GM19035 (cell line): ENCODE measurements around the gene DNAJC6.
A peak's percentile ranks its signal among the peaks of the same experiment; 100 is the strongest.

ENCODE experiments used
- ATAC-seq: cut with Tn5 transposase; IDR thresholded peaks from one replicate; pipeline ENCODE4 v1.9.1; 2021; ENCODE audit not compliant: unreplicated experiment

Gene DNAJC6

DNA sequence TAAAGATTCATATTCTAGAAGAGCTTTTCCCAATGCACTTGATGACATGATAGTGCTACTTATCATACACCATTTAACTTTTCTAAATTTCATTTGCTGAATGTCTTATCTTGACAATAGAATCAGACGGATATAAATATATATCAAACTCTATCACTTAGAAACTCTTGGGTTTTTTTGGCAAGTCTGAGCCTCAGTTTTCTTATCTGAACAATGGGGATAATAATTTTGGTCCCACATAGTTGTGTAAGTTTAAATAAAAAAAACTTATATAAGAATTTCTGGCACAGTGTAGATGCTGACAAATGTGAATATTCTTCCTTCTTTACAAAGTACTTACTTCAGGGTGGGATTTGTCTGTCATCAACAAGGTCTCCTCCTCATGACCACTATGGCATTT lies 89.7 kb downstream of the DNAJC6 start:
- ATAC-seq: no peak

DNA sequence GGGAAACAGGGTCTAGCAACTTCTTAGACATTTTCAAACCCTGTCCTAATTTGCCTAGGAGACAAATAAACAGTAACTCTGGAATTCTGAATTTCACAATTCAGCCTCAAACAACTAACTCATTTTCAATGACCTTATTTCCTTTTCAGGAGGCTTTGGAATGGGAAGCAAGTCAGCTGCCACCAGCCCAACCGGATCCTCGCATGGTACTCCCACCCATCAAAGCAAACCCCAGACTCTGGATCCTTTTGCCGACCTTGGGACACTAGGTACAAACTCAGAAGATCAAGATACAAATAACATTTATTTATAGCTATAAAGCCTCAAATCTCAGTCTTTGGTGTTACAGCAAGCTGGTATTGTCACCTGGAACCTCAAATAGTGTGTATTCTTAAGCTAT lies 92.3 kb downstream of the DNAJC6 start:
- no peak for ATAC-seq

DNA sequence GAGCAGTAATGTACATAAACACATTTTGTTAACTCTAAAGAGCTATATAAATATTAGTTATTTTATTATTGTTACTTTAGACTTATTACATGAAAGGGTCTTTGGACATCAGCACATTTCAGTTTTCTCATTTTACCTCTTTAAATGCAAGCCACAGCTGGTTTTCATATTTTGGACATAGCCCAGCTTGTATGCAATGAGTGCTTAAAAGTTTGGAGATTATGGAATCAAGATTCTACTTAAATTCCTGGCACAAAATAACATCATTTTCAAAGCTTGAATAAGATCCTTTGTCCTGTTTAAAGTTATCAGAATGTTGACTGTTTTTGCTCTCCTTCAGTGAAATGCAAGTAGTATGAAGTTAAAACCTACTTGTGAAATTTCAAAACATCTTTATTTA lies 95.6 kb downstream of the DNAJC6 start:
- ATAC-seq: no peak

DNA sequence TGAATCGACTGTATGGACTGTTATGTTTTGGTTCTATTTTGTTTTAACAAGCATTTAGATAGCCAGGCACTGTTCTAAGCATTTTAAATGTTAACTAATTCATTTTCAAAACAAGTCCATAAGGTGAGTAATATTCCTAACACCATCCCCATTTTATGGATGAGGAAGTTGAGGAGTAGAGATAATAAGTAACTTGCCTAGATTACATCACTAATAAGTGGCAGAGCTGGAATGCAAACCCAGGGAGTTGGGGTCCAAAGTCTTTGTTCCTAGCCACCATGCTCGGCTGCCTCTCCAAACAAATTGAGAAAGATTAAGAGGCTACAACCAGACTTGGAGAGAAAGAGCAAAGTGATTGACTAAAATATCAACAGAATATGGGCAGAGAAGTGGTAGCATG lies 98.5 kb downstream of the DNAJC6 start:
- ATAC-seq: no peak

DNA sequence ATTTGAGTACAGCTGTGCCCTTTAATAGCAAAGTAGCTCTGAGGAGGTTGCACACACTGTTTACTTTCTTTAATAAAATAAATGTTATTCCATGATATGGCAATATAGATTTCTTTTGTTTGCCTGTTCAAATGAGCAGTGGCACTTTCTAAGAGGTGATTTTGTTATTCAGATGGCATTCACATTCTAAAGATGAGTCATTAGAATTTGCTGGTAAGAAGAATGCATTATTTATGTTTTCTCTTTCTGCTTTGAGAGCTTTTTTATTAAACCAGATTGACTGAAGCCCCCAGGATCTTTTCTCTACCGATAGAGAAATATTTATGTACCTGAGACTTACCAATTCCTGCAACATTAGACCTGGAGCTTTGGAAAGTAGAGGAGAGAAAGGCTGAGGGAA lies 100.0 kb downstream of the DNAJC6 start:
- ATAC-seq: no peak

DNA sequence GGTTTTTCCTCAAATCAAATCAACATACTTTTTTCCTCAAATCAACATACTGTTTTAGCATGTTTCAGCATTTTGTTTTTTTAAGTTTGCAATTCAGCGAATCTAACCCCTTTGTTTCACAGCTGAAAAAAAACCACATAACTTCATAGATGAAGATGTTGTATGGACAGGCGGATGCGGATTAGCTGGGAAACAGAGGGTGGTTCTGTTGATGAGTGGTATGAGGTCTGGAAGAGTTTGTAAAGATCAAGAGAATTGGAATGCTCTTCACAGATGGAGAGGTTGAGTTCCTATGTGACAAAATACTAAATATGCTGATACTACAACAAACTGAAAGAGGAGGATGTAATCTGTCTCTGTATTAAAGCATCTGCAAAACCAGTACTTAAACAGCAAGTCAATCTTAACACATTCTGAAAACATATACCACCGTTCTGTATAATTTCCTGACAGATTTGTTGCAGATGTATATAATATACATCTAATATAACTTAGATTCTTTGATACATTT lies 100.5 kb downstream of the DNAJC6 start:
- no peak for ATAC-seq

DNA sequence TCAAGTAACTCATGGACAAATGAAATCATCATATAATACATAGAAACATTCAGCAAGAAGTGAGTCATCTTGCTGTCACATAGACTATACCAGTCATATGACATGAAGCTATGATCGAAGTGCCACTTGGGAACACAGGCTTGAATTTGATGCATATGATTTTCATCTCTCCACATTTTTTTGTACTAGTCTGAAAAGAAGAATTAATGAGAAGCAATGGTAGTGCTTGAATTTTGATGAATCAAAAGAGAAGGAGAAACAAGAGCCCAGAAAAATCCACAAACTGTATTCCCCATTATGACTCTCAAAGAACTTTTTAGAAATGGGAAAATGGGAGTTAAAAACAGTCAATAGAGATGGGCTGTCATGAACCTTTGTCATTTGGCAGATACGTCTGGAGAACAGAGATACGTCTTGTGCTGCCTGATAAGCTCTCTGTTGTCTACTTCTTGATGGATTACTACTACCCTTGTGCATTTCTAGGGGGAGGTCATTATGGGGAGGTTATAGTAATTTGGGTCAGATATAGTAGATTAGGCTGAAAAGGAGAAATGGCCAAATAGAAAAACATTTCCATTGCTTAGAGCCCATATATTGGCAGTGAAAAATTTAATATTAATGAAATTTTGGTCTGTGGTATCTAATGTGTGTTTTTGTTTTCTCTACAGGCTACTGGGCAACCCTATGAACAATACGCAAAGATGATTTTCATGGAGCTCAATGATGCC lies 103.1 kb downstream of the DNAJC6 start:
- ATAC-seq: no peak

DNA sequence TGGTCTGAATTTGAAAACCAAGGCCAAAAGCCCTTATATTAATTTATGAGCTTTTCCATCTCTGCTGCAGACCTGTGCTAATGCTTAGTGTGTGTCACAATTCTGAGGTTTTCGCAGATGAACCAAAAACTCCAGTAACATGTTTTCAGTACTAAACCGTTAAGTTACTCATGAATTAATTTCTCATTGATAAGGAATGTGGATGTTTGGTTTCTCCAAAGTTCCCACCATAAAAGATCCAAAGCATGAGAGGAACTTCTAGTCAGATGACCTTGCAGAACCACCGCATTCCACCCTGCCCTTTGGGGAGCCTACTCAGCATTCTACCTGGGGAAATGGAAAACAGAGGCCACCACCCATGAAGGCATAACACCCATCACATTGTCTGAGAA lies 103.6 kb downstream of the DNAJC6 start:
- no peak for ATAC-seq

DNA sequence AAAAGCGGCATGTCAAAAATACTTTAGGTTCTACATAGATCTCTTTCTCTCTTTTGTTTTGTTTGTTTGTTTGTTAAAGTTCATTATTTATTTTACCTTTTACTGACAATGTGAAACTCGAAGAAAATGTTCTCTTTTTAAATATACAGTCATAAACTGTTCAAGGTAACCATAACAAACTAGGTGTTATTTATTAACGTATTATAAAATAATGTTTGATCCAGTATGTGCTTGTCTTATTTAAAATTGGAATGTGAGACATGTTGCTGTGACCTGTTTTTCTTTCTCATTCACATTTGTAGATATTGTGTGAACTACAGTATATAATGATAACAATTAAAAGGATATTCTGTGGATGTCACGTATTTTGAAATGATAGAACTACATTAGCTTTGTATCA lies 105.2 kb downstream of the DNAJC6 start:
- ATAC-seq: no peak

DNA sequence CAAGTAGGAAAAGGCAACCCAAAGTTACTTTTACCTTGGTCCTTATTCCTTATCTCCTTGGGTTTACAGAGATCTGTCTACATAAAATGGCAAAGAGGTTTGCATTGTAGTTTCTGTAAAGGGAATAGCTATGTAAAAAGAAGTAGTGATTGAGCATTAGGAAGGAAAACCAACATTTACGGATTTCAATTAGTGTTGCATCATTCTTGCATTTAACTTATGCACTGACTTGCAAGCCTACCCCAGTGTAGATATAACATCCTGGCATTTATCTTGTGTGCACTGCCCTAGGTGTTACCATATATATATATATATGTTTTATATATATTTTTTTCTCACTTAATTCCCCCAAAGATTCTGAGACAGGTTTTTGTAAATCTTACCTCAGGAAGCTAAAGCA lies 107.4 kb downstream of the DNAJC6 start:
- ATAC-seq: no peak

DNA sequence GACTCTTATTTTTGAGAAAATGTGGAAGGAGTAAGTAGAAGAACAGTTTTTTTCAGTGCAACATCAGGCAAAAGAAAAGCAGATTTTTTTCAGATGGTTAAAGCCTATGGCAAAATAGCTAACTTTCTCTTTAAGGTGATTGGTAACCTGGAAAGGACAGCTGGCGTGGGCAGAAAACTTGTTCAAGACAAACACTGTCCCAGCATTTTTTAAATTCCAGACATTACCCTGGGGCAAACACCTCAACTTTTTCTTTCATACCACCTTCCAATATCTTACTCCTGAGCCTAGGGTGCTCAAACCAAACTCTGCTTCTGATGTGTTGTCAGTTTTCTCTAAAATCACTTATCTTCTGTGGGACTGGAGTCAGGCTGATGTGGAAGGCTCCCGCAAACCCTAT lies 108.4 kb downstream of the DNAJC6 start:
- ATAC-seq: no peak

DNA sequence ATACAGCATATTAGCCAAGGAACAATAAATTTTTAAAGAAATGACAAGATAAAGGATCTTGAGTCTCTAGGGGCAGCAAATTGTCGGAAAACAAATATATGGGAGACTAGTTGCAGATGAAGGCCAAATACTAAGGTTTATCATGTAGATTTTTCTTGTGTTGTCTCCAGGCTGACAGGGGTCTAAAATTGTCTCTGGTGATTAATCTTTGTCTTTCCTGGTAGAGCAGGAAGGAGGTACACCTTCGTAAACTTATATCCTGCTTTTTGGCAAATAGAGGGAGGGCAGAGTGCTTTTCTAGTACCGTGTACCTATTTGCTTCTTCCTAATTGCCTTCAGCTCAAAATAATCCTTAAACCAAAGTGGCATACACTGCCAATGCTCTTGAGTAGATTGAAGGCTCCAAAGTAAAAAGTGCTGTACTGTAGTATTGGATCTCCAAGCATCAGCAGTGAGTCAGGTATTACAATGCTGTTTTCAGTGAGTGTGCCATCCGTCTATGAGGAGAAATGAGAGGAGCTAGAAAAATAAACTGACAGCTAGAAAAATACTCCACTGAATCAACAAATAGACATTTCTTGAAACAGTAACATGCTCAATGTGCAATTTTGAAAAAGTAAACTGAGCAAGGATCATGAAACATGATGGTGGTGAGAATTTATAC lies 109.3 kb downstream of the DNAJC6 start:
- no peak for ATAC-seq

DNA sequence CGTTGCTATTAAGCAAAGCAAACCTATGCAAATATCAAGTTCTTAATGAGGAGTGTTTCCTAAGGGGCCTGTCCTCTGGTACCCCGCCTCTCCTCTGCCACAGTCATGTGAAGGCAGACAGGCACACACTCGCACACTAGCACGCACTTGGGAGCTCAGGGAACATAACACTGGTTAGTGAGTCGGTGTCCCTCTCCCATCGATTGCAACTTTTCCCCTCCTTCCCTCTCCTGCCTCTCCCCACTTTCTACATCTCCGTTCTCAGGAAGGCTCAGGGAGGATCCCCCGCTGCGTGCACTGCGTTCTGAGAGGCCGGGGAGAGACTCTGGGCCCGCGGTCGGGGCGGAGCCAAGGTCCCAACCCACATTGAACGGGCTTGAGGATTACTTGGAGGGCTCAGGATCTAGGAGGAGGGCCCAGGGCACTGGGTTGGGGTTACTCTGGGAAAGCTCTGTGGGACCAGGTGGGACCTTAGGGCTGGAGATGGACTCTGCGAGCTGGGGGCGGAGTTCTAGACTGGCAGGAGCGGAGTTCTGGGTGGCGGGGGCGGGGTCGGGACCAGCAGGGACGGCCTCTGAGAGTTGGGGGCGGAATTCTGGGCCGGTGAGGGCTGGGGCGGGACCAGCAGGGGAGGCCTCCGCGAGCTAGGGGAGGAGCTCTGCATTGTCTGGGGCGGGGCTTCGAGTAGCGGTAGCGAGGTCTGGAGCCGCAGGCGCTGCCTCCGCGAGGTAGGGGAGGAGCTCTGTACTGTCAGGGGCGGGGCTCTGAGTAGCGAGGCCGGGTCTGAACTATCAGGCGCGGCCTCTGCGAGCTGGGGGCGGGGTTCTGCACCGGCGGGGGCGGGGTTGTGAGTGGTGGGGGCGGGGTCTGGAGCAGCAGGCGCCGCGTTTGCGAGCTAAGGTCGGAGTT lies 110.6 kb downstream of the DNAJC6 start:
- ATAC-seq: peak; percentile 89

DNA sequence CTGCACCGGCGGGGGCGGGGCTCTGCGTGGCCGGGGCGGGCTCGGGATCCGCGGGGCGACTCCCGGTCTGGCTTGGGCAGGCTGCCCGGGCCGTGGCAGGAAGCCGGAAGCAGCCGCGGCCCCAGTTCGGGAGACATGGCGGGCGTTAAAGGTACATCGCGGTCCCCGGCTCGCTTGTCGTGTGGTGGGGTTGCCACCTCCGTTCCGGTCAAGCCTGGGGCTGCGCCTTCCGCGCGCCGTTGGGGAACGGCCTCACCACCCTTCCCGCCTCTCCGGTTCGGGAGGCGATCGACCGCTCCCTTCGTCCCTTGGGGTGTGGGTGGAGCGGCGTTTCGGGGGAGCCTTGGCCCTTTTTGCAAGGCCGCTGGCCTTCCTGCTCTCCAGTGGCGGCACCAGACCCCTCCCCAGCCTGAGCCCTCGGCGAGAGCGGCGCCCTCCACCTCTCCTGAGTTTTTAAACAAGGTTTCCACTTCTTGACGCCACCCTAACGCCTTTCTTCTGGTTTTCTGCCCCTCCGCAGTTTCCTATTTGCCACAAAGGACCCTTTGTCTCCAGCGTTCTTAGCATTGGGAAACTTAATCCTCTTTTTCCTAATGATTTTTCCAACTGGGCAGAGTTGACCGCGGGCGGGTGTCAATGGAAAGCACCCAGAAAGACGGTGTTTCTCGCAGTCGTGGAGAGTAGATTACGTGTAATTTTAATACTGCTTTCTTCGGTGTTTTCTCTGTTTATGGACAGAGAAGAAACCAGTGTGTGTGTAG lies 111.4 kb downstream of the DNAJC6 start, which contains the start of the genes LEPR and LEPROT:
Gene LEPR (plus strand): TSS at position 79 of the 761 bp plus-strand sequence. CDS start 144,898 bp downstream, outside the sequence.
Gene LEPROT (plus strand): TSS at position 79 of the 761 bp plus-strand sequence. CDS start 57 bp downstream, at position 136.
- ATAC-seq: peak; percentile 60

DNA sequence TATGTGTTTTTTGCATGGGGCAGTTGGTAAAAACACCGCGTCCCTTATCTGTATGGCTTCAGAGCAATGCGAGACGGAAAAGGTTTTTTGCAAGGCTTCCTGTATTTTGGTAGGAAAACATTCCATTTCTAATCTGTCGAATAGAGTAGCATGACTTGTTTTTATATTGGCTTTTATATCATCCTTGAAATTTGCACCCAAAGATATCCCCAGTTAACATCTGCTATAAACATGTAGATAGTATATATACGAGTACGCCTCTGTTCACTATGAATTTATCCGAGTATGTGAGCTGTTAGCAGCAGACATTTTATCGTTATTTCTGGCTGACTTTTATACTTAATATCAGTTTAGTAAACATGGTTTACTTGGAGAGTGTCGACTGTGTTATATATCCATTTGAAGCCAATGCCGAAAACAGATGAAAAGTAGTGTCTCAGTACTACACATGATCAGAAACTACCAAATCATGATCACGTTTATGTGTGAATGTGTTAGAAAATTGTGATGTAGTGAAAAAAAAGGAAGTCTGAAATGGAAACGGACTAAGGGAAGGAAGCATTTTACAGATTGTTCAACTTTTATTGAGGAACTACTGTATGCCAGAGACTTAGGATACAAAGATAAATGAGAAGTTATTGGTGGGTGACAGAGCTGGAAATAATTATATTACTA lies 112.1 kb downstream of the DNAJC6 start:
- no peak for ATAC-seq

DNA sequence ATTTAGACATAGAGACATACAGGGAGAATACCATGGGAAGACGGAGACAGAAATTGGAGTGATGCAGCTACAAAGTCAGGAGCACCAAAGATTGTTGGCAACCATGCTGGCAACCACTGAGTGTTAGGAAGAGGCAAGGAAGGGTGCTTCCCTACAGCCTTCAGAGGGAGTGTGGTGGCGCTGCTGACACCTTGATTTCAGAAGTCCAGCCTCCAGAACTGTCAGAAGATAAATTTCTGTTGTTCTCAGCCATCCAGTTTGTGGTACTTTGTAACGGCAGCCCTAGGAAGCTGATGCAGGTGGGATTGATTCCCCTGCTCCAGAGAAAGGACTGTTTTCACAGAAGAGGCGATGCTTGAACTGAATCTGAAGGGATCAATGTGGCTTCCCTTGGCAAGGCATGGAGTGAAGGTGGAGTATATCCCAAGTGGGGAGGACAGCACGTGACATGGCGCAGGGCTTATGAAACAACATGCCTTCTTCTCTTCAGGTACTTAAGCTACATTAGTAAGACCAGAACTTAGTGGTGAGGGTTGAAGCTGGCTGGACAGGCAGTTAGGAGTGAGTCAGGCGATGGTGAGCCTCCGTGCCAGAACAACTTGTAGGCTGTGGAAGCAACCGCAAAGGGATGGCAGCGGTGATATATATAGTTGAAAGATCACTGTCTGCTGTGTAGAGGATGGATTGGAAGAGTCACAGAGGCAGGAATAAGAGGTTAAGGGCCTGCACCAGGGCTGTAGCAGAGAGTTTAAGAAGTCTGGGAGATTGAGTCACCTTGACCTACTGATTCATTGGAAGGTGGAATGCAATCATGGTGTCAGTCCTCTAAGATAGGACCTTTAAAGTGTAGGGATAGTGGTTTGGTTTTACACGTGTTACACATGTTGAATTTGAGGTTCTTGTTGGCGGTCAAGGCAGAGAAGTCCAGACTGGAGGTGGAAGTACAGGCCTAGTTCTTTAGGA lies 113.2 kb downstream of the DNAJC6 start:
- no peak for ATAC-seq

DNA sequence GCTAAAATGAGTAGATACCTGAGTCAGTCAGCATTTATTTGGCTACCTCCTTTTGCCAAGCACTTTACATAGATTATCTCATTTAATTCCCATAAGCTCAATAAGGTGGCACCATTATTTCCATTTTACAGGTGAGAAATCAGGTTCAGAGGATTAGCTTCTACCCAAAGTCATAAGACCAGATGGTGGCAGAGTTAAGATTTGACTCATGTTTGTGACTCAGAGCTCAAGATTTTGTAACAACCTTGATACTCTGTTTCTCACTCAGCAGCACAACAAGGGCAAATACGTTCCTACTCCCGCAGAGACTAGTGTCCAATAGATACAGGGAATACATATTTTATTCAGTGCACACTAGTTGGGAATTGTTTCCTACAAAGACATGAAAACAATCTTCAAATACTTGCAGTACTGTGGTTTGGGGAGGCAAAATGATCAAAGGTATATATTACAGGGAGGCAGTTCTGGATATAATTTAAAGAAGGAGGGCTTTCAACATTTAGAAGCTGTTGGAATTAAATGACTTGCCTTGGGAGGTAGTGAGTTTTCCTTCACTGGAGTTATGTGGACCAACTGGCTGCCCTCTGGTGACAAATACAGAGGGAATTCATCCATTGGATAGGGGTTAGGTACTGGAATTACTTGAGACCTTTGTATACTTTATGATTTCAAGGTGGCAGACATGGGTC lies 114.7 kb downstream of the DNAJC6 start:
- ATAC-seq: no peak

DNA sequence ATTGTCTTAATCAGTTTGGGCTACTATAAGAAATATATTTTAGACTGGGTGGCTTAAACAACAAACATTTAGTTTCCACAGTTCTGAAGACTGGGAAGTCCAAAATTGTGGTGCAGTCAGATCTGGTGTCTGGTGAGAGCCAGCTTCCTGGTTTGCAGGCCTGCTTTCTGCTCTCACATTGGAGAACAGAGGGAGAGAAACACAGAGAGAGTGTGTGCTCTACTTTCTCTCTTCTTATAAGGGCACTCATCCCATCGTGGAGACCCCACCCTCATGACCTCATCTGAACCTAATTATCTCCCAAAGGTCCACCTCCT lies 115.2 kb downstream of the DNAJC6 start:
- ATAC-seq: no peak
